HL-60 (cell line): Measurements from ENCODE around the gene ARF3.

ENCODE experiments used
- DNase-seq, 2 experiments: peaks; one replicate each; pipeline ENCODE4 v3.0.0-alpha.2; 2010 to 2020; ENCODE audit warnings: low read depth in 1 of 2, low spot score in 1 of 2
- H3K27ac ChIP-seq: fragments of 250-450 bp; sonication (Bioruptor Pico); replicated peaks from 2 replicates; pipeline ENCODE4 v1.5.1; 2020; ENCODE audit warnings: mild to moderate bottlenecking, moderate library complexity
- H3K27me3 ChIP-seq: fragments of 250-450 bp; sonication (Bioruptor Pico); 2 replicates; pipeline ENCODE4 v1.5.1; 2021; ENCODE audit warnings: mild to moderate bottlenecking, moderate library complexity; ENCODE audit not compliant: insufficient read depth, poor library complexity, severe bottlenecking
- H3K4me3 ChIP-seq: replicated peaks from 2 replicates; pipeline ENCODE4 v1.5.1; 2011; ENCODE audit warnings: mild to moderate bottlenecking, control low read depth, low read length; ENCODE audit not compliant: insufficient read depth
- CTCF ChIP-seq: IDR thresholded peaks from one replicate; pipeline ENCODE4 v1.5.1; 2011; ENCODE audit warnings: low read length, control low read depth, inconsistent platforms; ENCODE audit not compliant: insufficient read depth
- GABPA ChIP-seq: IDR thresholded peaks from 2 replicates; pipeline ENCODE4 v1.6.1; 2012; ENCODE audit warnings: low read depth
- POLR2AphosphoS5 ChIP-seq: IDR thresholded peaks from 2 replicates; pipeline ENCODE4 v1.6.1; 2012; ENCODE audit warnings: low read depth
- REST ChIP-seq: IDR thresholded peaks from 2 replicates; pipeline ENCODE4 v1.6.1; 2012; ENCODE audit warnings: low read depth; ENCODE audit not compliant: insufficient replicate concordance
- SPI1 ChIP-seq: IDR thresholded peaks from 2 replicates; pipeline ENCODE4 v1.6.1; 2012; ENCODE audit warnings: low read depth, mild to moderate bottlenecking, borderline replicate concordance

ARF3 gene

GRCh38 chr12:48903363-48903981 lies 53.8 kb downstream of the ARF3 start:
- no peak overlapping the region for H3K27ac ChIP-seq
- TF ChIP-seq GABPA (no peak), SPI1 (no peak), CTCF (no peak), POLR2AphosphoS5 (no peak), REST (no peak)
- H3K27me3 ChIP-seq = no peaks in the 10 kb centered on the region
- H3K4me3 ChIP-seq = no peak overlapping the region
- no peak for DNase-seq

DNA sequence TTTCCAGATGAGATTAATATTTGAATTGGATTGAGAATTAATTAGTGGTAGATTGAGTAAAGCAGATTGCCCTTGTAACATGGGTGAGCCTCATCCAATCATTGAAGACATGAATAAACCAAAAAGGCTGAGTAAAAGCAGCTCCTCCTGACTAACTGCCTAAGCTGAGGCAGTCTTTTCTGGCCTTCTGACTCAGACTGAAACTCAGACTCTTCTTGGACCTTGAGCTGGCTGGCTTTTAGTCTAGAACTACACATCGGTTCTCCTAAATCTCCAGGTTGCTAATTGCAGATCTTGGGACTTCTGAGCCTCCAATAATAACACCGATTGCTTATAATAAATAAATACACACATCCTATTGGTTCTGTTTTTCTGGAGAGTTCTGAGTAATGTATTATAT lies 56.0 kb downstream of the ARF3 start:
- DNase-seq = no peak
- Histone ChIP-seq H3K27me3 (no peaks in the 10 kb centered on the region), H3K27ac (no peak overlapping the region), H3K4me3 (no peak overlapping the region)
- TF ChIP-seq POLR2AphosphoS5 (no peak), CTCF (no peak), REST (no peak), SPI1 (no peak), GABPA (no peak)

DNA sequence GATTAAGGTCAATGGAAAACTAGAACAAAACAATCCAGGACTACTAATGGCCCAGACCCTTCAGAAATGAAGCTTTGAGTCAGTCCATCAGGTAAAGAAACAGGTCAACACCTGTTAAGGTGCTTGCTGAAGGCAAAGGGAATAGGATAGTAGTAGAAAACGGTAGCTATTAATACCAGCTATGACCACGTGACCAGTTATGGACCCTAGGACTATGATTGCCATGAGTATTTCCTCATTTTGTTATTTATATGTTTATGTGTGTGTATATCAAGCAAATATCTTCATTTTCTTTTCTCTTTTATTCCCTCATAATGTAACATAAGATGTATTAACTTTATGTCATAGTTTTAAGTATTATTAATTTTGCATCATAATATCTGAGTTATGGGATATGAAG lies 57.6 kb downstream of the ARF3 start:
- no peak overlapping the region for H3K27ac ChIP-seq
- DNase-seq = no peak
- TF ChIP-seq GABPA (no peak), POLR2AphosphoS5 (no peak), SPI1 (no peak), CTCF (no peak), REST (no peak)
- no peak overlapping the region for H3K4me3 ChIP-seq
- H3K27me3 ChIP-seq = no peaks in the 10 kb centered on the region
